A172 (cell line): ENCODE data around the gene PGM1. TPM values are rescaled to one million over a fixed set of nuclear protein-coding genes. Genes with fewer than 3 reads are reported as not detected.

Source experiments
- DNase-seq: peaks from one replicate; pipeline ENCODE4 v3.0.0-alpha.2; 2015; ENCODE audit warnings: low spot score
- total RNA-seq: library from RNA; depleted of rRNA; stranded (reverse); fragments of >200 nt; shearing (Covaris generic); gene quantifications from 2 replicates; pipeline ENCODE4 v1.2.3, GENCODE V29; 2014

The PGM1 gene
- total RNA-seq, 1 experiment from 2014 or later: 46.5 TPM

GRCh38 chr1:63601061-63601460 lies 7.8 kb downstream of the PGM1 start:
- no peak for DNase-seq

- DNase-seq: no peak
These were observed 8.3 kb downstream of the PGM1 start for GRCh38 chr1:63601463-63601862.

- DNase-seq: no peak
These were observed 8.7 kb downstream of the PGM1 start for GRCh38 chr1:63601912-63602311.

GRCh38 chr1:63602629-63603028 lies 9.4 kb downstream of the PGM1 start:
- DNase-seq: no peak

GRCh38 chr1:63603810-63604209 lies 10.6 kb downstream of the PGM1 start:
- no peak for DNase-seq

GRCh38 chr1:63607322-63607721 lies 14.1 kb downstream of the PGM1 start:
- no peak for DNase-seq

- DNase-seq: no peak
These were observed 18.0 kb downstream of the PGM1 start for GRCh38 chr1:63611231-63611630.

GRCh38 chr1:63612564-63612963 lies 19.4 kb downstream of the PGM1 start:
- no peak for DNase-seq

- no peak for DNase-seq
These were observed 19.8 kb downstream of the PGM1 start for GRCh38 chr1:63612971-63613370.

GRCh38 chr1:63615768-63616420 lies 22.7 kb downstream of the PGM1 start:
- peak; percentile 74 for DNase-seq

GRCh38 chr1:63617450-63617849 lies 24.2 kb downstream of the PGM1 start:
- DNase-seq: no peak

- no peak for DNase-seq
These were observed 24.8 kb downstream of the PGM1 start for GRCh38 chr1:63618011-63618410.

- no peak for DNase-seq
These were observed 26.3 kb downstream of the PGM1 start for GRCh38 chr1:63619558-63619957.

- no peak for DNase-seq
These were observed 27.5 kb downstream of the PGM1 start for GRCh38 chr1:63620671-63621070.

GRCh38 chr1:63621075-63621474 lies 27.9 kb downstream of the PGM1 start:
- no peak for DNase-seq

GRCh38 chr1:63621698-63622097 lies 28.5 kb downstream of the PGM1 start:
- no peak for DNase-seq

GRCh38 chr1:63622849-63623566 lies 29.8 kb downstream of the PGM1 start:
- DNase-seq: no peak

- no peak for DNase-seq
These were observed 30.7 kb downstream of the PGM1 start for GRCh38 chr1:63623952-63624351.

- peak; percentile 7 for DNase-seq
These were observed 31.7 kb downstream of the PGM1 start for GRCh38 chr1:63624911-63625310.

- DNase-seq: no peak
These were observed 33.0 kb downstream of the PGM1 start for GRCh38 chr1:63626222-63626621.

GRCh38 chr1:63628607-63629006 lies 35.4 kb downstream of the PGM1 start:
- DNase-seq: no peak

- DNase-seq: no peak
These were observed 37.0 kb downstream of the PGM1 start for GRCh38 chr1:63630238-63630637.

GRCh38 chr1:63630666-63631065 lies 37.5 kb downstream of the PGM1 start:
- no peak for DNase-seq

GRCh38 chr1:63632110-63632509 lies 38.9 kb downstream of the PGM1 start:
- DNase-seq: no peak
